ENCODE data around the gene SGSM2. TPM values are rescaled to one million over a fixed set of nuclear protein-coding genes. Genes with fewer than 3 reads are reported as not detected.
A peak's percentile ranks its signal among the peaks of the same experiment; 100 is the strongest.

SGSM2 gene
- total RNA-seq, 4 donors from 2014 or later, result 31.5 to 93.3 (median 63.7) TPM

- 88 to 92% methylated on average over 5 of the region's 5 CpGs for WGBS, 2 donors
- no peaks in the 10 kb centered on the region for H3K27me3 ChIP-seq
- no peak for DNase-seq (ENCODE audit: low spot score in 2 of 2)
- H3K36me3 ChIP-seq, result peaks cover 3 to 77% (median 7%) of the 10 kb centered on the region in 3 donors
- H3K9me3 ChIP-seq, result no peaks in the 10 kb centered on the region
- H3K27ac ChIP-seq, result no peak overlapping the region
- peaks cover 2 to 21% (median 7%) of the 10 kb centered on the region in 4 donors for H3K4me1 ChIP-seq
- no peak overlapping the region for H3K4me3 ChIP-seq
- TF ChIP-seq EP300 (IDR thresholded peaks at IDR 0.05) (no peak), POLR2A (IDR thresholded peaks at IDR 0.05) (no peak)
- TF ChIP-seq, protein P1, sequence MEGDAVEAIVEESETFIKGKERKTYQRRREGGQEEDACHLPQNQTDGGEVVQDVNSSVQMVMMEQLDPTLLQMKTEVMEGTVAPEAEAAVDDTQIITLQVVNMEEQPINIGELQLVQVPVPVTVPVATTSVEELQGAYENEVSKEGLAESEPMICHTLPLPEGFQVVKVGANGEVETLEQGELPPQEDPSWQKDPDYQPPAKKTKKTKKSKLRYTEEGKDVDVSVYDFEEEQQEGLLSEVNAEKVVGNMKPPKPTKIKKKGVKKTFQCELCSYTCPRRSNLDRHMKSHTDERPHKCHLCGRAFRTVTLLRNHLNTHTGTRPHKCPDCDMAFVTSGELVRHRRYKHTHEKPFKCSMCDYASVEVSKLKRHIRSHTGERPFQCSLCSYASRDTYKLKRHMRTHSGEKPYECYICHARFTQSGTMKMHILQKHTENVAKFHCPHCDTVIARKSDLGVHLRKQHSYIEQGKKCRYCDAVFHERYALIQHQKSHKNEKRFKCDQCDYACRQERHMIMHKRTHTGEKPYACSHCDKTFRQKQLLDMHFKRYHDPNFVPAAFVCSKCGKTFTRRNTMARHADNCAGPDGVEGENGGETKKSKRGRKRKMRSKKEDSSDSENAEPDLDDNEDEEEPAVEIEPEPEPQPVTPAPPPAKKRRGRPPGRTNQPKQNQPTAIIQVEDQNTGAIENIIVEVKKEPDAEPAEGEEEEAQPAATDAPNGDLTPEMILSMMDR (IDR thresholded peaks at IDR 0.05), result no peak
These were observed 40.3 kb upstream of the SGSM2 start for GRCh38 chr17:2297023-2297422.

GRCh38 chr17:2299136-2299535 is 38.2 kb upstream of the SGSM2 start:
- no peak overlapping the region for H3K27ac ChIP-seq
- H3K4me3 ChIP-seq, result no peak overlapping the region
- TF ChIP-seq, protein P1 (IDR thresholded peaks at IDR 0.05), result no peak
- TF ChIP-seq POLR2A (IDR thresholded peaks at IDR 0.05), result no peak
- TF ChIP-seq EP300 (IDR thresholded peaks at IDR 0.05), result no peak
- H3K9me3 ChIP-seq, result no peaks in the 10 kb centered on the region
- H3K27me3 ChIP-seq, result no peaks in the 10 kb centered on the region
- DNase-seq (ENCODE audit: low spot score in 2 of 2), result no peak
- 97 to 98% methylated on average over 12 of the region's 12 CpGs for WGBS, 2 donors
- H3K4me1 ChIP-seq, result peaks cover 2 to 31% (median 11%) of the 10 kb centered on the region in 4 donors
- peaks cover 0 to 56% (median 7%) of the 10 kb centered on the region in 3 donors for H3K36me3 ChIP-seq

DNA sequence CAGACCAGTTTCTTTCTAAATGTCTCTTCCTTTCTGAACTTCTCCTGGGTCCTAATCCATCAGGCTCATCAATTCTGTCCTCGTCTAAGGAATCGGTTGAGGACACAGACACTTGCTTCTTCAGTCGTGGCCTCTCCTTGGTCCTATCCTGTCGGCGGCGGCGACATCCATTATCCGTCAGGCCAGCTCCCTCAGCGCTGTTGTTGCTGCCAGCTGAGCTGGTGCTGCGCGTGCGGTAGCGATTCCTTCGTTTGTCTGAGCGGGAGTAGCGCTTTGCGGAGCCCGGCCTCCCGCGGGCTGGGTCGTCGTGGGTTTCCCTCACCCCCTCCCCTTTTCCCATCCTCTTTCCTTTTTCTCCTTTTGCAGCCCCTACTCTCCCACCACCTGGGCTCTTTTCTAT is 37.5 kb upstream of the SGSM2 start:
- peaks cover 0 to 50% (median 7%) of the 10 kb centered on the region in 3 donors for H3K36me3 ChIP-seq
- WGBS, 2 donors, result 91 to 95% methylated on average over 22 of the region's 22 CpGs

DNA sequence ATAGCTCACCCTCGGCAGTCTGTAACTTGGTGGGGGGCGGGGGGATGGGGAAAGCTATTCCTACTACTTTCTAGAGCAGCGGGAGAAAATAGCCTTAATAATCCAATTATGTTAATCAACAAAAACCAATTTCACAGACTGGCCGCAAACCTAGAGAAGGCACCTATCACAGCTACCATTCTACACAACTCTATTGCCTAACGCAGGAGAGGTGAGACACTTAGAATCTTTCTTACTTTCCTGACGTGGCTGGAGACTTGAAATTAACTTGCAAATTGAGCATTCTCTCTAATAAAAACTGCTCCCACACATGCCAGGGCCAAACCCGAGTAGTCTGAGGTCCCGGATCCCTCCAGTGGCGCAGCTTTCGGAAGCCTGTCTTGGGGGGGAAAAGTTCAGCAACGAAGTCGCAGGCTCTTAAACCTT is 34.5 kb upstream of the SGSM2 start:
- peak overlapping the region; percentile 68 to 92 (median 89) for H3K4me3 ChIP-seq
- no peaks in the 10 kb centered on the region for H3K27me3 ChIP-seq
- peaks cover 2 to 33% (median 11%) of the 10 kb centered on the region in 4 donors for H3K4me1 ChIP-seq
- no peaks in the 10 kb centered on the region for H3K9me3 ChIP-seq
- DNase-seq (ENCODE audit: low spot score in 2 of 2), result no peak
- peaks cover 0 to 20% (median 0%) of the 10 kb centered on the region in 3 donors for H3K36me3 ChIP-seq
- peak overlapping the region in 3 of 4 donors; percentile 91 to 93 (median 92) for H3K27ac ChIP-seq
- TF ChIP-seq POLR2A (IDR thresholded peaks at IDR 0.05) (no peak), EP300 (IDR thresholded peaks at IDR 0.05) (no peak)
- TF ChIP-seq, protein P1 (IDR thresholded peaks at IDR 0.05), result no peak
- 0 to 3% methylated on average over 12 of the region's 12 CpGs for WGBS, 2 donors

More for the DNA sequence above, 37.5 kb upstream of the SGSM2 start:
- no peaks in the 10 kb centered on the region for H3K9me3 ChIP-seq
- no peak overlapping the region for H3K4me3 ChIP-seq
- H3K27me3 ChIP-seq, result no peaks in the 10 kb centered on the region
- no peak overlapping the region for H3K27ac ChIP-seq
- H3K4me1 ChIP-seq, result peaks cover 2 to 37% (median 11%) of the 10 kb centered on the region in 4 donors
- no peak for DNase-seq (ENCODE audit: low spot score in 2 of 2)
- TF ChIP-seq, protein P1 (IDR thresholded peaks at IDR 0.05), result no peak
- TF ChIP-seq EP300 (IDR thresholded peaks at IDR 0.05) (no peak), POLR2A (IDR thresholded peaks at IDR 0.05) (no peak)

DNA sequence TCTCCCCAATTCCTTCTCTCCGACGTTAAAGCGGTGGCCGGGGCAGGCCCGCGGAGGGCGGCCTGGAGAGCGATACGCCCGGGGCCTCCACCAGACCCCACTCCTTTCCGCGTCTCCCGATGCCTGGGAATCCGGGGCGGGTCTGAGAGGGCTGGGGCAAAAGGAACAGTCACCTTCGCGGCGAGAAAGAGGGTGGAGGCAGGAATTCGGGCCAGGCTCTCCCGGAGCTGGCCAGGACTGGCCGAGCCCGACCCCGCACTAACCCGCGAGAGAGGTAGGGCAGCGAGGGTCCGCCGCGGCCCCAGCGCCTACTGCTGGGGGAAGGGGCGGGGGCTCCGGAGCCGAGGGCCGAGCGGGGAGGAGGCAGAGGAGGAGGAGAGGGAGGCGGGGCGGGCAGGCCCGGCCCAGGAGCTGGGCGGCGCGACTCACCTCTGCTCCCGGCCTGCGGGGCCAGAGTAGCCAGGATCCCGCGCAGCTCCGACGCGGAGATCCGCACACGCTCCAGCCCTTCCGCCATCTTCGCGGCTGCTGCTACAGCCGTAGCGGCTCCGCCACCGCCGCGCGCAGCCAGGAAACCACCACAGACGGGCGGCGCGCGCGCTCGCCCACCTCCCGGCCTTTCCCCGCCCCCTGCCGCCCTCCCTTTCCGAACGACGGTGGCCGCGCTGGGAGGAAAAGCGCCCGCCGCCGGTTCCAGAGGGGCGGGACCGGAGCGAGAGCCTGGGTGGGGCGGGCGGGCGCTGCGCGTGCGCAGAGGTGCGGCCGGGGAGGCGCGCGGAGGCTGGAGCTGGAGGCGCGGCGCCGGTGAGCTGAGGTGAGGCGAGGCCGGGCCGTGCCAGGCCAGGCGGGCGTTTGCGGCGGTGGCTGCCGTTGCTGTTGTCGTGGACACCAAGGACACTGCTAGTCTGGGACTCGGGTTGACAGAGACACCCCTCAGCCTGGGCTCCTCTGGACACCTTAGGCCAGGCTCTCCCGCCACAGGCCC is 33.8 kb upstream of the SGSM2 start, which contains the start of the genes SMG6 and SRR:
TSS of gene SMG6 (minus strand) at position 582 of the 985 bp plus-strand sequence. CDS start at position 517, 65 bp downstream.
TSS of gene SRR (plus strand) at position 747 of the 985 bp plus-strand sequence. CDS start 11,611 bp downstream, outside the sequence.
- Histone ChIP-seq H3K36me3 (peaks cover 0 to 19% (median 0%) of the 10 kb centered on the region in 3 donors), H3K4me1 (peaks cover 2 to 33% (median 11%) of the 10 kb centered on the region in 4 donors), H3K4me3 (peak within 1 kb of the TSS; percentile 68 to 92 (median 89)), H3K27me3 (no peaks in the 10 kb centered on the region), H3K27ac (peak within 1 kb of the TSS; percentile 75 to 93 (median 92)), H3K9me3 (no peaks in the 10 kb centered on the region)
- TF ChIP-seq, protein P1 (IDR thresholded peaks at IDR 0.05), result no peak
- TF ChIP-seq POLR2A (IDR thresholded peaks at IDR 0.05), result peak in 1 of 2 donors; percentile 60
- TF ChIP-seq EP300 (IDR thresholded peaks at IDR 0.05), result peak in 1 of 2 donors; percentile 83
- WGBS, 2 donors, result 0 to 1% methylated on average over 60 to 99 of the region's 108 CpGs
- DNase-seq (ENCODE audit: low spot score in 2 of 2), result peak; percentile 83 to 86

All from tibial nerve (tissue), 4 donors.